K562 (cell line): ENCODE data around the gene LCN15. TPM values are rescaled to one million over a fixed set of nuclear protein-coding genes. Genes with fewer than 3 reads are reported as not detected.

Experiments
- ATAC-seq: fragments of 200-7000 bp; cut with Tn5 transposase; 3 replicates; pipeline ENCODE4 v1.9.1; 2020; ENCODE audit warnings: moderate library complexity
- BruUV-seq: library from RNA; stranded (reverse); fragments of 400-500 nt; replicated peaks from 2 replicates; lab custom pipeline; 2021; lab: Mats Ljungman, UMichigan
- CTCF ChIA-PET: fragments of 300-600 bp; formaldehyde crosslinking; extraction: SDS; loops from one replicate; lab custom pipeline; 2021; ENCODE audit warnings: low intra/inter-chr PET ratio; lab: Yijun Ruan, JAX
- POLR2A ChIA-PET: fragments of 300-600, 350-650 bp; sonication (Branson Sonifier 250); formaldehyde crosslinking; extraction: SDS; loops from one replicate; lab custom pipeline; 2021; ENCODE audit warnings: antibody characterized with exemption, inconsistent platforms; lab: Yijun Ruan, JAX
- DNase-seq, 4 experiments: peaks; one replicate each; pipeline versions ENCODE4 v3.0.0 to v3.0.0-alpha.2; 2011 to 2018; ENCODE audit warnings: low spot score in 3 of 4, mixed read lengths in 3 of 4; ENCODE audit errors: extremely low read depth in 1 of 4
- FAIRE-seq: peaks from 2 replicates; lab custom pipeline; 2011; peaks lifted over from hg19 to GRCh38; lab: Jason Lieb, UNC
- H2AFZ ChIP-seq: 2 replicates; pipeline ENCODE4 v1.6.0; 2011; ENCODE audit warnings: low read depth, low read length, control low read depth, inconsistent platforms
- H3K27ac ChIP-seq: fragments of 200-600 bp; 3 replicates; pipeline ENCODE4 v1.8.0; 2011; ENCODE audit warnings: low read depth, mild to moderate bottlenecking, control low read depth, inconsistent platforms, low read length, moderate library complexity, mixed read lengths; ENCODE audit errors: extremely low read depth
- H3K27me3 ChIP-seq, 2 experiments: fragments of 300-600 bp in 1 of 2; 2 replicates in 1 of 2; 3 replicates in 1 of 2; pipeline versions ENCODE4 v1.6.0 to v1.8.0; 2011; ENCODE audit warnings: inconsistent platforms in 2 of 2, low read length in 2 of 2, mild to moderate bottlenecking in 1 of 2, mixed read lengths in 1 of 2, moderate library complexity in 1 of 2; ENCODE audit not compliant: control insufficient read depth in 2 of 2, insufficient read depth in 2 of 2
- H3K36me3 ChIP-seq: fragments of 300-600 bp; 3 replicates; pipeline ENCODE4 v1.8.0; 2011; ENCODE audit warnings: mild to moderate bottlenecking, low read length, inconsistent platforms; ENCODE audit not compliant: control insufficient read depth, insufficient read depth
- H3K4me1 ChIP-seq, 2 experiments: fragments of 200-600 bp in 1 of 2; replicated peaks in 1 of 2; 2 replicates in 1 of 2; 3 replicates in 1 of 2; pipeline versions ENCODE4 v1.5.1 to v1.8.0; 2011; ENCODE audit warnings: inconsistent platforms in 2 of 2, low read length in 2 of 2, mild to moderate bottlenecking in 1 of 2, mixed read lengths in 1 of 2, moderate library complexity in 1 of 2; ENCODE audit not compliant: control insufficient read depth in 2 of 2, insufficient read depth in 2 of 2
- H3K4me2 ChIP-seq: 2 replicates; pipeline ENCODE4 v1.6.1; 2011; ENCODE audit warnings: low read length, control low read depth, inconsistent platforms, mixed read lengths; ENCODE audit not compliant: insufficient read depth
- H3K4me3 ChIP-seq: fragments of 200-600 bp; sonication (generic), shearing (Covaris generic); 2 replicates; pipeline ENCODE4 v1.5.1; 2016; ENCODE audit warnings: control low read depth, inconsistent platforms
- H3K79me2 ChIP-seq: fragments of 200-600 bp; 3 replicates; pipeline ENCODE4 v1.8.0; 2011; ENCODE audit warnings: low read length, inconsistent platforms; ENCODE audit not compliant: control insufficient read depth, insufficient read depth
- H3K9ac ChIP-seq, 2 experiments: 2 replicates each; pipeline versions ENCODE4 v1.6.0 to v1.6.1; 2011; ENCODE audit warnings: low read depth in 2 of 2, low read length in 2 of 2, control low read depth in 1 of 2, inconsistent platforms in 1 of 2, mild to moderate bottlenecking in 1 of 2, mixed read lengths in 1 of 2; ENCODE audit not compliant: insufficient read depth in 1 of 2
- H3K9me1 ChIP-seq: one replicate; pipeline ENCODE4 v1.6.0; 2011; ENCODE audit warnings: inconsistent platforms, mild to moderate bottlenecking, low read length, moderate library complexity; ENCODE audit not compliant: control insufficient read depth, insufficient read depth
- H3K9me3 ChIP-seq: replicated peaks from 2 replicates; pipeline ENCODE4 v1.5.1; 2011; ENCODE audit warnings: low read depth, low read length, inconsistent platforms; ENCODE audit not compliant: control insufficient read depth, insufficient read depth
- H4K20me1 ChIP-seq: replicated peaks from 2 replicates; pipeline ENCODE4 v1.6.1; 2011; ENCODE audit warnings: low read length, inconsistent platforms, mixed read lengths; ENCODE audit not compliant: control insufficient read depth, insufficient read depth
- ATF3 ChIP-seq, 2 experiments: fragments of 450-650 bp in 1 of 2; sonication (generic) in 1 of 2; formaldehyde crosslinking in 1 of 2; IDR thresholded peaks in 1 of 2; conservative IDR thresholded peaks in 1 of 2; 2 replicates each; pipeline versions ENCODE4 v1.6.1 to v1.8.1; 2016 to 2023; ENCODE audit warnings: mild to moderate bottlenecking in 2 of 2, moderate library complexity in 2 of 2, inconsistent platforms in 1 of 2, missing genetic modification reagents in 1 of 2
- EGR1 ChIP-seq: fragments of 450-650 bp; conservative IDR thresholded peaks from 2 replicates; pipeline ENCODE4 v1.6.1; 2017; ENCODE audit warnings: mild to moderate bottlenecking
- EWSR1 ChIP-seq: fragments of 450-650 bp; IDR thresholded peaks from 2 replicates; pipeline ENCODE4 v1.6.1; 2018; ENCODE audit warnings: borderline replicate concordance, mild to moderate bottlenecking, low read depth, moderate library complexity; ENCODE audit not compliant: partially characterized antibody
- HDAC1 ChIP-seq, 2 experiments: fragments of 450-650 bp; IDR thresholded peaks; 2 replicates each; pipeline ENCODE4 v1.6.1; 2016 to 2017; ENCODE audit warnings: inconsistent platforms in 1 of 2, mild to moderate bottlenecking in 1 of 2, moderate library complexity in 1 of 2
- JUND ChIP-seq, 2 experiments: IDR thresholded peaks; 2 replicates in 1 of 2; 3 replicates in 1 of 2; pipeline ENCODE4 v1.6.1; 2011; ENCODE audit warnings: borderline replicate concordance in 2 of 2, low read depth in 2 of 2, low read length in 2 of 2, improper control_type of control experiment in 1 of 2, missing biosample characterization in 1 of 2, missing genetic modification characterization in 1 of 2, missing genetic modification reagents in 1 of 2
- MAFF ChIP-seq: IDR thresholded peaks from 2 replicates; pipeline ENCODE4 v1.6.1; 2012; ENCODE audit warnings: low read length, improper control_type of control experiment
- MXD1 ChIP-seq: fragments of 250-450 bp; sonication (Bioruptor Pico); IDR thresholded peaks from 2 replicates; pipeline ENCODE4 v1.8.0; 2021; ENCODE audit warnings: borderline replicate concordance, mild to moderate bottlenecking, moderate library complexity; ENCODE audit not compliant: poor library complexity, severe bottlenecking
- NCOA4 ChIP-seq: fragments of 450-650 bp; IDR thresholded peaks from 2 replicates; pipeline ENCODE4 v1.6.1; 2018; ENCODE audit warnings: mild to moderate bottlenecking; ENCODE audit not compliant: partially characterized antibody
- RBM39 ChIP-seq: fragments of 200-400 bp; formaldehyde crosslinking; optimal IDR thresholded peaks from 2 replicates; pipeline ENCODE3; 2018; ENCODE audit warnings: low read depth, low read length
- SUPT5H ChIP-seq: fragments of 450-650 bp; IDR thresholded peaks from 2 replicates; pipeline ENCODE4 v1.6.1; 2016
- ZBTB12 ChIP-seq: fragments of 250-450 bp; sonication (Bioruptor Pico); IDR thresholded peaks from 2 replicates; pipeline ENCODE4 v1.4.0; 2020
- ZNF830 ChIP-seq: fragments of 250-450 bp; sonication (Bioruptor Pico); IDR thresholded peaks from 2 replicates; pipeline ENCODE4 v1.5.0; 2021; ENCODE audit warnings: mild to moderate bottlenecking
- WGBS: fragments of 100-300 bp; shearing (Covaris generic); methylation state at CpG from one replicate; pipeline ENCODE4 v1.1.6; 2016; ENCODE audit warnings: low coverage, mixed read lengths; ENCODE audit not compliant: insufficient coverage; ENCODE audit errors: missing lambda C conversion rate; 5-methylcytosine and 5-hydroxymethylcytosine counted together
- in situ Hi-C: fragments of 300-500 bp; cut with MboI; formaldehyde crosslinking; loops from 4 replicates; pipeline ENCODE4 v1.15.0; 2018; ENCODE audit warnings: inconsistent platforms, mixed read lengths
- intact Hi-C: fragments of 100-400 bp; cut with micrococcal nuclease; formaldehyde crosslinking; loops from 2 replicates; pipeline ENCODE4 v1.14.2; 2022
- polyA plus RNA-seq, 8 experiments: library from polyadenylated mRNA; depleted of rRNA in 4 of 8; stranded (reverse) in 5 of 8; unstranded in 3 of 8; fragments of >200 nt; fragmentation: Nextera tagmentation in 2 of 8; fragmentation: Illumina TruSeq in 1 of 8; extraction: Ambion mirVana in 2 of 8; extraction: Trizol in 1 of 8; gene quantifications; 2 replicates each; pipeline versions ENCODE4 v1.2.1 to v1.2.3, GENCODE V29; 2011 to 2014; ENCODE audit warnings: inconsistent platforms in 1 of 8, missing spikeins in 1 of 8
- total RNA-seq, 7 experiments: library from RNA; depleted of rRNA in 6 of 7; stranded (reverse); fragments of >200 nt in 6 of 7; fragmentation: Illumina TruSeq in 2 of 7; extraction: Trizol in 2 of 7; gene quantifications; 2 replicates each; pipeline versions ENCODE4 v1.2.1 to v1.2.3, GENCODE V29; 2011 to 2021; ENCODE audit warnings: low replicate concordance in 1 of 7

Gene LCN15
- total and polyA plus RNA-seq, 9 of the 15 experiments (the other 6 are each of a cell fraction or from before 2014, with no cell fraction given), result 0.66 TPM; not detected in 8

GRCh38 chr9:136725612-136726011, 38.7 kb downstream of the LCN15 start:
- Histone ChIP-seq H3K27ac (peak overlapping the region; percentile 97), H2AFZ (no peak overlapping the region), H4K20me1 (peaks cover 53% of the 10 kb centered on the region), H3K4me2 (peak overlapping the region; percentile 95), H3K4me1 (peaks cover 27 to 87% of the 10 kb centered on the region in 2 experiments; a peak in 4 of 5 replicates), H3K27me3 (no peaks in the 10 kb centered on the region), H3K9ac (peak overlapping the region; percentile 90 to 100), H3K79me2 (peaks cover 72% of the 10 kb centered on the region), H3K36me3 (peaks cover 73% of the 10 kb centered on the region), H3K9me3 (no peaks in the 10 kb centered on the region), H3K9me1 (peaks cover 8% of the 10 kb centered on the region), H3K4me3 (peak overlapping the region; percentile 67; the same call in 1 of the 2 replicates)
- ATAC-seq (no peak), FAIRE-seq (peak; percentile 15), DNase-seq (no peak)
- BruUV-seq, result no TSS peak
- TF ChIP-seq JUND (IDR thresholded peaks at IDR 0.05; ENCODE audit: borderline replicate concordance, low read depth, low read length) (peak; percentile 55; the same call in 1 of the 2 replicates), JUND (tag; IDR thresholded peaks at IDR 0.05; ENCODE audit: borderline replicate concordance, low read depth, low read length) (no peak), SUPT5H (no peak; the same call in 1 of the 2 replicates), EWSR1 (no peak), ZNF830 (CRISPR knock-in tag) (no peak), MAFF (no peak), ATF3 (IDR thresholded peaks at IDR 0.05) (peak; percentile 54), ATF3 (CRISPR knock-in tag; conservative IDR thresholded peaks at IDR 0.05) (no peak), RBM39 (peak; percentile 41), MXD1 (no peak), HDAC1 (IDR thresholded peaks at IDR 0.05) (no peak), EGR1 (peak; percentile 68), ZBTB12 (CRISPR knock-in tag) (no peak), NCOA4 (no peak)
- in situ Hi-C loops, result no loop called here
- intact Hi-C loops, result no loop called here
- WGBS, result 55% methylated on average over 8 of the region's 10 CpGs
- ChIA-PET CTCF (no interaction called here), POLR2A (interaction anchor here (0.5 to 5.3 kb wide), 5 partner anchors 8 to 212 kb away, joined by 3 to 44 read pairs (median 3); partner anchors contain the start of gene DIPK1B)
